ENCODE data around the gene IFI44L. TPM values are rescaled to one million over a fixed set of nuclear protein-coding genes. Genes with fewer than 3 reads are reported as not detected.

Gene IFI44L
- total RNA-seq, 4 donors from 2014 or later, result 0.38 to 11.6 (median 2.9) TPM

GRCh38 chr1:78678324-78678723, 58.1 kb downstream of the IFI44L start:
- H3K27ac ChIP-seq, result no peak overlapping the region
- no peaks in the 10 kb centered on the region for H3K4me1 ChIP-seq
- no peaks in the 10 kb centered on the region for H3K36me3 ChIP-seq
- DNase-seq, result no peak
- no peaks in the 10 kb centered on the region for H3K27me3 ChIP-seq
- H3K4me3 ChIP-seq, result no peak overlapping the region
- no peaks in the 10 kb centered on the region for H3K9me3 ChIP-seq
- TF ChIP-seq CTCF (IDR thresholded peaks at IDR 0.05) (no peak), POLR2A (IDR thresholded peaks at IDR 0.05) (no peak)

- DNase-seq, result no peak
- TF ChIP-seq CTCF (IDR thresholded peaks at IDR 0.05), result no peak
- no peak for TF ChIP-seq POLR2A (IDR thresholded peaks at IDR 0.05)
Measured at GRCh38 chr1:78681265-78681664, 61.0 kb downstream of the IFI44L start.

GRCh38 chr1:78682496-78682895, 62.2 kb downstream of the IFI44L start:
- H3K9me3 ChIP-seq, result no peaks in the 10 kb centered on the region
- no peaks in the 10 kb centered on the region for H3K36me3 ChIP-seq
- no peak overlapping the region for H3K4me3 ChIP-seq
- DNase-seq, result no peak
- no peaks in the 10 kb centered on the region for H3K27me3 ChIP-seq
- H3K27ac ChIP-seq, result no peak overlapping the region
- H3K4me1 ChIP-seq, result no peaks in the 10 kb centered on the region
- no peak for TF ChIP-seq POLR2A (IDR thresholded peaks at IDR 0.05)
- TF ChIP-seq CTCF (IDR thresholded peaks at IDR 0.05), result no peak

More at GRCh38 chr1:78681265-78681664, 61.0 kb downstream of the IFI44L start:
- no peaks in the 10 kb centered on the region for H3K9me3 ChIP-seq
- H3K27ac ChIP-seq, result no peak overlapping the region
- no peak overlapping the region for H3K4me3 ChIP-seq
- no peaks in the 10 kb centered on the region for H3K27me3 ChIP-seq
- H3K4me1 ChIP-seq, result no peaks in the 10 kb centered on the region
- H3K36me3 ChIP-seq, result no peaks in the 10 kb centered on the region

GRCh38 chr1:78683079-78683478, 62.8 kb downstream of the IFI44L start:
- no peaks in the 10 kb centered on the region for H3K36me3 ChIP-seq
- no peaks in the 10 kb centered on the region for H3K27me3 ChIP-seq
- no peak for TF ChIP-seq CTCF (IDR thresholded peaks at IDR 0.05)
- no peak for TF ChIP-seq POLR2A (IDR thresholded peaks at IDR 0.05)
- no peak for DNase-seq
- H3K9me3 ChIP-seq, result no peaks in the 10 kb centered on the region
- H3K27ac ChIP-seq, result no peak overlapping the region
- H3K4me3 ChIP-seq, result no peak overlapping the region
- no peaks in the 10 kb centered on the region for H3K4me1 ChIP-seq

- no peak for DNase-seq
- Histone ChIP-seq H3K4me1 (no peaks in the 10 kb centered on the region), H3K27ac (no peak overlapping the region)
Measured at GRCh38 chr1:78687315-78687714, 67.1 kb downstream of the IFI44L start.

More at GRCh38 chr1:78687315-78687714, 67.1 kb downstream of the IFI44L start:
- Histone ChIP-seq H3K36me3 (no peaks in the 10 kb centered on the region), H3K9me3 (no peaks in the 10 kb centered on the region), H3K27me3 (no peaks in the 10 kb centered on the region), H3K4me3 (no peak overlapping the region)
- TF ChIP-seq CTCF (IDR thresholded peaks at IDR 0.05) (no peak), POLR2A (IDR thresholded peaks at IDR 0.05) (no peak)
